HTR-8/SVneo (cell line): ENCODE measurements around the gene HDHD2.
A peak's percentile ranks its signal among the peaks of the same experiment; 100 is the strongest.

Experiments used
- DNase-seq: peaks from one replicate; pipeline ENCODE4 v3.0.0; 2011; ENCODE audit warnings: low spot score, mixed read lengths; ENCODE audit not compliant: insufficient read length
- FAIRE-seq: peaks from 2 replicates; lab custom pipeline; 2011; peaks lifted over from hg19 to GRCh38; lab: Jason Lieb, UNC

Gene HDHD2

DNA sequence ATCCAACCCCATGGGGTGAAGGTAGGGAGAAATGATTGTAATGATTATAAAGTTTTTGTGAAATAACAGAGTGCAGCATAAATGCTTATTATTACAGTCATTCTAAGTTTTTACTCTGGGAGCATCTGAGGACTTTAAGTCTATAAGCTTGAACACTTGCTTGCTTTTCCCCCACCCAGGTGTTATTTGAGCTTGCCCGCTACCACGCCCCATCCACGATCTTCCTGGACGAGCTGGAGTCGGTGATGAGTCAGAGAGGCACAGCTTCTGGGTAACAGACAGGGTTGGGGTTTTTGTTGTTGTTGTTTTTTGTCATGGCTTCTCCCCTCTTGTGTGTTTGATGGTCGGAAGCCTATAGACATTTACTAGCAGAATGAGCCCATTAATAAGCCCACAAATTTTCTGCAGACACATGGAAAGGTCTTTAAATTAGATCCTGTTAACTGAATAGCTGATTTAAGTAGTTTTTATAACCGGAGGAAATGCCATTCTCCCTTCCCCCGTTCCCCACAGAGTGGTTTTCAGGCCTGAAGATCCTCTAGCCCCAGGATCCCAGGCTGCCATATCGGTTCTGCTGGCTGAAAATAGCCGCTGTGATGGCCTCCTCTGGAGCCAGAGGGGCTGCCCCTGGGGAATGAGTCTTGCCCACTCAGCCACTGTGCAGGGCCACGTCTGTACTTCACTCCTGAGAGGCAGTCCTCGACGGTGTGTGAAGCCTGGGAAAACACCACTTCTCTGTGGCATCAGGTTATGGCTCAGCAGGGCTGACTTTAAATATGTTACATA lies 75.0 kb downstream of the HDHD2 start:
- peak; percentile 21 for DNase-seq
- no peak for FAIRE-seq

DNA sequence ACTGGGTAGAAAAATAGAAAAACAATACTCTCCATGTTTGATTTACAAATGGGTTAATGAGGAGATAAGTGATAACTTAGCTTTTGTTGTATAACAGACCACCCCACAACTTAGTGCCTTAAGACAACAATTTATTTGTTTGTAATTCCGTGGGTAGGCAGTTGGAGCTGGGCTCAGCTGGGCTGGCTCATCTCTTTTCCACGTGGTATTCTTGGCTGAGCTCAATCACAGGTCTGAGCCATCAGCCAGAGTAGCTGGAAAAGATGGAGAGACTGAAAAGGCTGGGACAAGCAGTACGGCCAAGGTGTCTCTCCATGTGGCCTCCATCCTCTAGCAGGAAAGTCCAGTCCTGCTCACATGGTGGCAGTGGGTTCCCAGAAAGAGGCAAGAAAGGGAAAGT lies 82.7 kb downstream of the HDHD2 start:
- DNase-seq (no peak), FAIRE-seq (no peak)

DNA sequence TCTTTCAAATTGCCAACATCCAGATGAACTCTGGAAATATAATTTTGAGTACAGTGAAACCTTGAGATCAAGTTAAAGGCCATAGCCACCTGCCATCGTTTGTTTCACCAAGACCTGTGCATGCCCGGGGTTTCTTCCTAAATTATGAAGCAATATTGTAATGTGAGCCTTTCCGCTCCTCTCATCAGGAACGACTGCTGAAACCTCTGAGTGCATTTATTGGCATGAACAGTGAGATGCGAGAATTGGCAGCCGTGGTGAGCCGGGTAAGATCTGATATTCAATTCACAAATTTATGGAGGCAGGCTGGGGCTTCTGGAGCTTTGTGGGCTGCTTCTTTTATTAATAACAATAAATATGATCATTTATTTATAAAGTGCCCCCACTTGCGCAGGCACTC lies 87.2 kb downstream of the HDHD2 start:
- FAIRE-seq (no peak), DNase-seq (no peak)

DNA sequence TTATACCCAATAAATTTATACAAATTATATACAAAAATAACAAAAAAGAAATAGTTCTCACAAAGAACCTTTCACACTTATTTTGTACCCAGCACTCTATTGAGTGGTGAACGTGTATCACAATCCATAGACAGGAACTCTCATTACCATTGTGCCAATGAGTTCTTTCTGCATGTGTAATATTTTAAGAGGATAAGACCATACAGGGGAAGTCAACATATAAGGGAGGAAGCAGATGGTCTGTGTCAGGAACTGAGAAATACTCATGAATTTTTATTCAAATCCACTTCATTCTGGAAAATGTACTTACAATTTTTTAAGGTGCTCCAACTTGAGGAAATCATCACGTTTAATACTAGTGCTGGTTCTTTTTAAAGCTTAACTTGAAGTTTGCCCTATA lies 87.8 kb downstream of the HDHD2 start:
- FAIRE-seq (no peak), DNase-seq (no peak)
